GM18520 (cell line): ENCODE results near the gene PACS1.
A peak's percentile ranks its signal among the peaks of the same experiment; 100 is the strongest.
"Not testable (repeated sequence)": the region's sequence is repeated elsewhere in the genome, so short reads cannot be mapped to it uniquely, and the experiment has no call there.

Source experiments
- ATAC-seq: cut with Tn5 transposase; IDR thresholded peaks from one replicate; pipeline ENCODE4 v1.9.1; 2021; ENCODE audit not compliant: unreplicated experiment

The PACS1 gene

GRCh38 chr11:66267379-66268243 is 197.5 kb downstream of the PACS1 start:
- peak; percentile 28 for ATAC-seq

DNA sequence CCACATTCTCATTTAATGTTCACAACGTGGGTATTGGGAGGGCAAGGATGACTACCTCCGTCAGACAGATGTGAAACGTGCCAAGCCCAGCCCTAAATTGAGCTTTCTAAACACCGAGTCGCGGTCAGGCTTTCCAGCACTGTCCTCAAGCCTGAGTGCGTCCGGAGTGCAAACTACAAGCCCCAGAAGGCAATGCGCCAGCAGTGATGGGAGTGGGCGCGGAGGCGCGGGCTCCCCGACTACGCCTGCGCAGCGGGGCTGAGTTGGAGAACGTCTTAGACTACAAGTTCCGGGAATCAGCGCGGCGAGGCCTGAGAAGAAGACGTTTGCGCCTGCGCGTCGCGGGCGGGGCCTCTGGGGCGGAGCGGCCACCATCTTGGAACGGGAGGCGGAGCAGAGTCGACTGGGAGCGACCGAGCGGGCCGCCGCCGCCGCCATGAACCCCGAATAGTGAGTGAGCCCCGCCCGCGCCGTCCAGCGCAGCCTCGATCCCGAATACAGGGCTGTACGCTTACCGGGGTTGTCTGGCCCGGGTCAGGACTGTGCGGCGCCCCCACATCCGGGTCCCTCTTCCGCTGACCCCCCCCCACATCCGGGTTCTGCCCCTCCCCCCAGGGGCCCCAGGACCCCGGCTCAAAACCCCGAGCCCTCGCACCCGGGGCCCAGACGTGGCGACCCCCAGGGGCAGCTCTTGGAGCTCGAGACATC is 198.3 kb downstream of the PACS1 start, which contains the start of gene RAB1B:
Gene RAB1B (plus strand): TSS at position 396 of the 708 bp plus-strand sequence. CDS start 41 bp downstream, at position 437.
- peak; percentile 88 for ATAC-seq

- ATAC-seq, result no peak
Measured at GRCh38 chr11:66268952-66269905, 199.2 kb downstream of the PACS1 start.

GRCh38 chr11:66271816-66272215 is 201.7 kb downstream of the PACS1 start:
- ATAC-seq, result no peak

- no peak for ATAC-seq
Measured at GRCh38 chr11:66272596-66272995, 202.5 kb downstream of the PACS1 start.

DNA sequence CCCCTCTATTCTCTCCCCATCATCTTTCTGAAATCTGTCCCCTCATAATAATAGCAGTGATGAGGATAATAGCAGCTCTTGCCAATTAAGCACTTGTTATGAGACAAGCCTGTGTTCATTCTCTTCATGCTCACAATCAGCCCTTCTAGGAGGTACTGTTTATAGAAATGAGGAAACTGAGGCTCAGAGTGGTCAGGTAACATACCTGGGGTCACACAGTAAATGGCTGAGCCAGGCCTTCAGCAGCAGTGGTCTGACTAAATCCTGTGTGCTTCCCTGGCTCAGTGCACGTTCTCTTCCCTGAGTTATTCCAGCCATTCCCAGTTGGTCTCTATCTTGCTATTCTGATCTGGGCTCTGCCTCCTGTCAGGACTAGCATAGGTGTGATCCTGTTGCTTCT is 204.1 kb downstream of the PACS1 start:
- ATAC-seq, result no peak

- ATAC-seq, result no peak
Measured at GRCh38 chr11:66275396-66275795, 205.3 kb downstream of the PACS1 start.

DNA sequence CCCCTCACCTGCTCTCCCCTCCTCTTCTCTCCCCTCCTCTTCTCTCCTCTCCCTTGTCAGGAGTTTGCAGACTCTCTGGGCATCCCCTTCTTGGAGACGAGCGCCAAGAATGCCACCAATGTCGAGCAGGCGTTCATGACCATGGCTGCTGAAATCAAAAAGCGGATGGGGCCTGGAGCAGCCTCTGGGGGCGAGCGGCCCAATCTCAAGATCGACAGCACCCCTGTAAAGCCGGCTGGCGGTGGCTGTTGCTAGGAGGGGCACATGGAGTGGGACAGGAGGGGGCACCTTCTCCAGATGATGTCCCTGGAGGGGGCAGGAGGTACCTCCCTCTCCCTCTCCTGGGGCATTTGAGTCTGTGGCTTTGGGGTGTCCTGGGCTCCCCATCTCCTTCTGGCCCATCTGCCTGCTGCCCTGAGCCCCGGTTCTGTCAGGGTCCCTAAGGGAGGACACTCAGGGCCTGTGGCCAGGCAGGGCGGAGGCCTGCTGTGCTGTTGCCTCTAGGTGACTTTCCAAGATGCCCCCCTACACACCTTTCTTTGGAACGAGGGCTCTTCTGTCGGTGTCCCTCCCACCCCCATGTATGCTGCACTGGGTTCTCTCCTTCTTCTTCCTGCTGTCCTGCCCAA is 206.0 kb downstream of the PACS1 start:
- ATAC-seq, result no peak

DNA sequence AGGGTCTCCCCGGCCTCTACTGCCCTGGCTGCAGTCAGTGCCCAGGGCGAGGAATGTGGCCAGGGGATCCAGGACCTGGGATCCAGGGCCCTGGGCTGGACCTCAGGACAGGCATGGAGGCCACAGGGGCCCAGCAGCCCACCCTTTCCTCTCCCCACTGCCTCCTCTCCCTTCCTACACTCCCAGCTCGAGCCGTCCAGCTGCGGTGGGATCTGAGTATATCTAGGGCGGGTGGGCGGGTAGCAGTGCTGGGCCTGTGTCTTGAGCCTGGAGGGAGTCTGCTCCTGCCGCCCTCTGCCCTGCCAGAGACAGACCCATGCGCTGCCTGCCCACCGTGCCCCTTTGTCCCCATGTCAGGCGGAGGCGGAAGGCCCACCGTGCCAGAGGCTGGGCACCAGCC is 206.5 kb downstream of the PACS1 start:
- not testable (repeated sequence) for ATAC-seq

DNA sequence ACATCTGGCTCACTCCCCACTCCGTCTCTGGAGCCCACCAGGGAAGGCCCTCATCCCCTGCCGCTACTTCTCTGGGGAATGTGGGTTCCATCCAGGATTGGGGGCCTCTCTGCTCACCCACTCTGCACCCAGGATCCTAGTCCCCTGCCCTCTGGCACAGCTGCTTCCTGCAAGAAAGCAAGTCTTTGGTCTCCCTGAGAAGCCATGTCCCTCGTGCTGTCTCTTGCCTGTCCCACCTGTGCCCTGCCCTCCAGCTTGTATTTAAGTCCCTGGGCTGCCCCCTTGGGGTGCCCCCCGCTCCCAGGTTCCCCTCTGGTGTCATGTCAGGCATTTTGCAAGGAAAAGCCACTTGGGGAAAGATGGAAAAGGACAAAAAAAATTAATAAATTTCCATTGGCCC is 207.0 kb downstream of the PACS1 start:
- ATAC-seq, result not testable (repeated sequence)

- no peak for ATAC-seq
Measured at GRCh38 chr11:66277471-66278362, 207.6 kb downstream of the PACS1 start, which contains the start of gene CNIH2. Gene CNIH2, plus strand, starts transcription at chr11:66278175. Its CDS starts 282 bp downstream, at chr11:66278457.

DNA sequence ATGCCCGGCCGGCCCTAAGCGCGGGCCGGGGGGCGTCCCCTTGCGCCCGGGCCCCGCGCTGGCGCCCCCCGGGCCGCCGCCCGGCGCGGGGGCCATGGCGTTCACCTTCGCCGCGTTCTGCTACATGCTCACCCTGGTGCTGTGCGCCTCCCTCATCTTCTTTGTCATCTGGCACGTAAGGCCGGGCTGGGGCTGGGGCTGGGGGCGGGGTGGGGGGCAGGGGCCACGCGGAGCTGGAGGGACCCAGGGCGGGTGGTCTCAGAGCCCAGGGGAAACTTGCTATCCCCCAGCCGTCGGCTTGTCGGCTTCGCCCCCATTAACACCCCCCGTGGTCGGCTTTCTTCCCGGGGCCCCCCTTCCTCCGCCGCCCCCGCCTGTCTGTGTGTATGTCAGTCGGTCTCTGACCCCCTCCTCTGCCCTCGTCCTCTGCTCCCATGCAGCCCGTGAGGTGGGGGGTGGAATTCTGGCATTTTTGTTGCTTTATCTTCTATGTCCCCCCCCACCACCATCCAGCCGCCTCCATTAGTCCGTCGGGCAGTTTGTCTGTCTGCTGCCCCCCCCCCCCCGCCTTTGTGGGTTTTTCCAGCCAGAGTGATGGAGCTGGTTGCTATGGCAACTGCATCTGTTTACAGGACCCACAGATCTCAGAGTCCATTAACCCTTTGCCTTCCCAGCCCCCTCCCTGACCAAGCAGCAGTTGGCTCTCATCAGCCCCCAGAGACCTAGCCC is 208.5 kb downstream of the PACS1 start:
- ATAC-seq, result no peak

DNA sequence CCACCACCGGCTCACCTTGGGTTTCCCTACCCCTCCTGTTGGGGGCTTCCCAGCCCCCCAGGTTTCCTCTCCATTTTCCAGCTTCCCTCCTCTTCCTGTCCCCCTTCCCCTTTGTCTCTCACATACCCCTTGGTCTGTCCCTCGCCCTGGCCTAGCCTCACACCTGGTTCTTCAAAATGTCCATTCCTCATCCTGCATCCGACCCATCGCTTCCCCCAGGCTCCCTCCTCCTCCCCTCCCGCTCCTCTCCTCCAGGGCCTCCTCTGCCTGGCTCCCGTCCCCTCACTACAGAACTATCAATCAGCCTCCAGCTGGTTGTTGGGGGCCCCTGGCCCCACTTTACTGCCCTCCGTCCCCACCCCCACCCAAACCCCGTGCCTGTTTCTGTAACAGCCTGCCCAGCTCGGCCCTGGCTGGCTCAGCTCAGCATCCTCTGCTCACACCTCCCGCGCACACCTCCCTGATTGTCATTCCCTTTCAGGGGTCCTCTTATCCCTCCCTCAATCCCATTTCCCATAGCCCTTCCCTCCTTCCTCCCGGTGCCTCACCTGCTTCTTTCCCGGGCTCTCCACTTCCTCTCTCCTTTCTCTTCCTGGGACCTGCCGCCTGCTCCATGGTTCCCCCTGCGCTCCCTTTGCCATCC is 209.1 kb downstream of the PACS1 start:
- ATAC-seq, result no peak

GRCh38 chr11:66280428-66280827 is 210.4 kb downstream of the PACS1 start:
- ATAC-seq, result no peak

DNA sequence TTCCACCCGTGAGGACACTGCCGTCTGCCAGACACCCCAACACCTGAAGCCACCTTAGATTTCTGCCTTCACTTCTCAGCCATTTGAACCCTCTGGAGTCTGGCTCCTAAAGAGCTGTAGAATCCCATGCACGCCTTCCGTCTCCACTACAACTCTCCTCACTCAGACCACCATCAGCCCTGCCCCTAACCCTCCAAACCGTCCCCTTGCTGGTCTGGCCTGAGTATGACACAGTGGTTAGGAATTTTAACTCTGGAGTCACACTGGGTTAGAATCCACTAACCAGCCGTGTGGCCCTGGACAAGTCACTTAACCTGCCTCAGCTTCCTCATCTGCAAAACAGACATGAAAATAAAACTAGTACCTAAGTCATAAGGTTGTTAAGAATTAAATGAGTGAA is 210.9 kb downstream of the PACS1 start:
- ATAC-seq, result no peak

DNA sequence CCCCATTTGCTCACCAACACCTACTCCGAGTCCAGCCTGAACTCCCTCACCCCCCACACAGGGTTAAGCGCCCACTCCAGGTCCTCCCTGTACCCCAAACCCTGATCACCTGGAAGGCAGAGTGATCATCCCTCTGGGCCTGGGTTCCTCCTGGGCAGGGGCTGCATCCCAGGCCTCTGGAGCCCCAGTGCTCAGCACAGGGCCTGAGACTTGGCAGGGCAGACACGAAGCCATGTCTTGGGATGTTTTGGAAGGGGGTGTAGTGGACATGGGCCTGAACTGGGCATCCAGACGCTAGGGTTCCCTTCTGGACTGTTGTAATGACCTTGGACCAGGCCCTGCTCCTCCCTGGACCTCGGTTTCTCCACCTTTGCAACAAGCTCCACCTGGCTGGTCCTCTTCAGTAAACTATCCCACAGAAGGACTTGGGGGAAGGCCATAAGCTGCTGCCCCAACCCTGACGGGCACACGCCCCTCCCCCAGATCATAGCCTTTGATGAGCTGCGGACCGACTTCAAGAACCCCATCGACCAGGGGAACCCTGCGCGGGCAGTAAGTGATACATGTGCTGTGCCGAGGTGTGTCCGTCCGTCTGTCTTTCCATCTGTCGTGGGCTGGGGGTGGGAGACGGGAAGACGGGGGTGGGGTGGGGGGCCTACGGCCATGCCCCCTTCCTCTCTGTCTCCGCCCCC is 211.8 kb downstream of the PACS1 start:
- no peak for ATAC-seq
